HG03442 (cell line): ENCODE data around the gene NTSR2.

Experiments
- ATAC-seq: cut with Tn5 transposase; IDR thresholded peaks from one replicate; pipeline ENCODE4 v1.9.1; 2021; ENCODE audit warnings: mild to moderate bottlenecking, moderate library complexity; ENCODE audit not compliant: unreplicated experiment

The NTSR2 gene

GRCh38 chr2:11630855-11631254, 39.1 kb downstream of the NTSR2 start:
- ATAC-seq: no peak

GRCh38 chr2:11629851-11630250, 40.1 kb downstream of the NTSR2 start:
- ATAC-seq: no peak

- no peak for ATAC-seq
Measured at GRCh38 chr2:11629215-11629614, 40.8 kb downstream of the NTSR2 start.

GRCh38 chr2:11628675-11629074, 41.3 kb downstream of the NTSR2 start:
- ATAC-seq: no peak

- no peak for ATAC-seq
Measured at GRCh38 chr2:11625671-11626070, 44.3 kb downstream of the NTSR2 start.

GRCh38 chr2:11624893-11625292, 45.1 kb downstream of the NTSR2 start:
- ATAC-seq: no peak

GRCh38 chr2:11622611-11623010, 47.4 kb downstream of the NTSR2 start:
- ATAC-seq: no peak

GRCh38 chr2:11621410-11621809, 48.6 kb downstream of the NTSR2 start:
- no peak for ATAC-seq

GRCh38 chr2:11618708-11619062, 51.3 kb downstream of the NTSR2 start:
- no peak for ATAC-seq

GRCh38 chr2:11617984-11618707, 51.8 kb downstream of the NTSR2 start:
- ATAC-seq: no peak

GRCh38 chr2:11617527-11617926, 52.5 kb downstream of the NTSR2 start:
- no peak for ATAC-seq

- no peak for ATAC-seq
Measured at GRCh38 chr2:11616851-11617415, 53.1 kb downstream of the NTSR2 start.

GRCh38 chr2:11616097-11616687, 53.8 kb downstream of the NTSR2 start:
- no peak for ATAC-seq

GRCh38 chr2:11615209-11615608, 54.8 kb downstream of the NTSR2 start:
- no peak for ATAC-seq

GRCh38 chr2:11613297-11613696, 56.7 kb downstream of the NTSR2 start:
- no peak for ATAC-seq

GRCh38 chr2:11612553-11613215, 57.3 kb downstream of the NTSR2 start:
- no peak for ATAC-seq

GRCh38 chr2:11611251-11611650, 58.7 kb downstream of the NTSR2 start:
- ATAC-seq: no peak

- ATAC-seq: no peak
Measured at GRCh38 chr2:11610624-11611242, 59.3 kb downstream of the NTSR2 start.
